HG03442 (cell line): ENCODE data around the gene UNC119B.
"Not testable (repeated sequence)": the region's sequence is repeated elsewhere in the genome, so short reads cannot be mapped to it uniquely, and the experiment has no call there.

Source experiments
- ATAC-seq: cut with Tn5 transposase; IDR thresholded peaks from one replicate; pipeline ENCODE4 v1.9.1; 2021; ENCODE audit warnings: mild to moderate bottlenecking, moderate library complexity; ENCODE audit not compliant: unreplicated experiment

The UNC119B gene

GRCh38 chr12:120718055-120718454 lies 7.8 kb downstream of the UNC119B start:
- ATAC-seq = no peak

GRCh38 chr12:120719072-120719471 lies 8.8 kb downstream of the UNC119B start:
- no peak for ATAC-seq

- no peak for ATAC-seq
Observed at GRCh38 chr12:120719496-120720233, 9.4 kb downstream of the UNC119B start.

GRCh38 chr12:120720234-120720986 lies 10.2 kb downstream of the UNC119B start:
- ATAC-seq = no peak

GRCh38 chr12:120720987-120721801 lies 10.9 kb downstream of the UNC119B start:
- ATAC-seq = no peak

- no peak for ATAC-seq
Observed at GRCh38 chr12:120721866-120722265, 11.6 kb downstream of the UNC119B start.

GRCh38 chr12:120722784-120723183 lies 12.5 kb downstream of the UNC119B start:
- no peak for ATAC-seq

GRCh38 chr12:120724720-120725119 lies 14.5 kb downstream of the UNC119B start:
- no peak for ATAC-seq

GRCh38 chr12:120725151-120725658 lies 14.9 kb downstream of the UNC119B start:
- ATAC-seq = no peak

- peak; percentile 92 for ATAC-seq
Observed at GRCh38 chr12:120725659-120726509, 15.6 kb downstream of the UNC119B start, which contains the start of gene ACADS. ACADS (plus strand) TSS chr12:120725826; CDS start chr12:120725886, 60 bp downstream.

- no peak for ATAC-seq
Observed at GRCh38 chr12:120726510-120726793, 16.2 kb downstream of the UNC119B start.

- ATAC-seq = no peak
Observed at GRCh38 chr12:120726961-120727360, 16.7 kb downstream of the UNC119B start.

GRCh38 chr12:120732198-120732597 lies 21.9 kb downstream of the UNC119B start:
- not testable (repeated sequence) for ATAC-seq

- ATAC-seq = no peak
Observed at GRCh38 chr12:120733574-120733973, 23.3 kb downstream of the UNC119B start.

- ATAC-seq = no peak
Observed at GRCh38 chr12:120734210-120734609, 24.0 kb downstream of the UNC119B start.

- no peak for ATAC-seq
Observed at GRCh38 chr12:120735181-120735580, 24.9 kb downstream of the UNC119B start.

GRCh38 chr12:120736404-120737331 lies 26.4 kb downstream of the UNC119B start:
- no peak for ATAC-seq

GRCh38 chr12:120737557-120738251 lies 27.4 kb downstream of the UNC119B start:
- no peak for ATAC-seq
